H9 (cell line): ENCODE results near the gene C3orf52. TPM values are rescaled to one million over a fixed set of nuclear protein-coding genes. Genes with fewer than 3 reads are reported as not detected.

Experiments
- DNase-seq: peaks from one replicate; pipeline ENCODE4 v3.0.0-alpha.2; 2017
- H2AFZ ChIP-seq: one replicate; pipeline ENCODE4 v1.6.1; 2013; ENCODE audit warnings: mild to moderate bottlenecking, low read length, control low read depth, moderate library complexity
- H2AK5ac ChIP-seq: 2 replicates; pipeline ENCODE4 v1.6.1; 2013; ENCODE audit warnings: low read length, control low read depth, mixed read lengths; ENCODE audit not compliant: insufficient read length
- H2BK120ac ChIP-seq: one replicate; pipeline ENCODE4 v1.6.1; 2013; ENCODE audit warnings: low read depth, mild to moderate bottlenecking, low read length, control low read depth, inconsistent platforms; ENCODE audit not compliant: poor library complexity, severe bottlenecking
- H2BK12ac ChIP-seq: 2 replicates; pipeline ENCODE4 v1.6.1; 2013; ENCODE audit warnings: low read length, control low read depth, mixed read lengths, low read depth; ENCODE audit not compliant: insufficient read length
- H2BK15ac ChIP-seq: 2 replicates; pipeline ENCODE4 v1.6.1; 2013; ENCODE audit warnings: low read depth, low read length, control low read depth
- H2BK20ac ChIP-seq: one replicate; pipeline ENCODE4 v1.6.1; 2013; ENCODE audit warnings: low read depth, mild to moderate bottlenecking, low read length, control low read depth, inconsistent platforms; ENCODE audit not compliant: poor library complexity, severe bottlenecking
- H2BK5ac ChIP-seq: 2 replicates; pipeline ENCODE4 v1.6.1; 2013; ENCODE audit warnings: low read length, control low read depth, mixed read lengths; ENCODE audit not compliant: insufficient read length
- H3K14ac ChIP-seq: 2 replicates; pipeline ENCODE4 v1.6.1; 2013; ENCODE audit warnings: low read length, control low read depth; ENCODE audit not compliant: insufficient read depth
- H3K18ac ChIP-seq: 2 replicates; pipeline ENCODE4 v1.6.1; 2013; ENCODE audit warnings: low read depth, mild to moderate bottlenecking, mixed read lengths, low read length, control low read depth; ENCODE audit not compliant: insufficient read length
- H3K23ac ChIP-seq: 2 replicates; pipeline ENCODE4 v1.6.1; 2013; ENCODE audit warnings: low read length, control low read depth, mixed read lengths, low read depth; ENCODE audit not compliant: insufficient read length
- H3K23me2 ChIP-seq: 2 replicates; pipeline ENCODE4 v1.6.1; 2013; ENCODE audit warnings: low read depth, mild to moderate bottlenecking, mixed read lengths, low read length, control low read depth; ENCODE audit not compliant: insufficient read length, poor library complexity, severe bottlenecking
- H3K27ac ChIP-seq: 2 replicates; pipeline ENCODE4 v1.5.1; 2013; ENCODE audit warnings: low read length, control low read depth, mixed read lengths, low read depth; ENCODE audit not compliant: insufficient read length
- H3K27me3 ChIP-seq: 2 replicates; pipeline ENCODE4 v1.6.1; 2013; ENCODE audit warnings: low read length, control low read depth, inconsistent platforms; ENCODE audit not compliant: insufficient read depth
- H3K4ac ChIP-seq: 2 replicates; pipeline ENCODE4 v1.6.1; 2013; ENCODE audit warnings: low read depth, mild to moderate bottlenecking, control low read depth, inconsistent platforms, low read length, moderate library complexity
- H3K4me1 ChIP-seq: 2 replicates; pipeline ENCODE4 v1.6.1; 2013; ENCODE audit warnings: low read length, control low read depth, inconsistent platforms; ENCODE audit not compliant: insufficient read depth
- H3K4me2 ChIP-seq: 2 replicates; pipeline ENCODE4 v1.6.1; 2013; ENCODE audit warnings: low read length, control low read depth, mixed read lengths; ENCODE audit not compliant: insufficient read length, insufficient read depth
- H3K56ac ChIP-seq: 2 replicates; pipeline ENCODE4 v1.6.1; 2013; ENCODE audit warnings: low read depth, mild to moderate bottlenecking, mixed read lengths, low read length, control low read depth; ENCODE audit not compliant: insufficient read length
- H3K79me1 ChIP-seq: 2 replicates; pipeline ENCODE4 v1.6.1; 2013; ENCODE audit warnings: low read depth, mild to moderate bottlenecking, moderate library complexity, low read length, control low read depth, inconsistent platforms; ENCODE audit not compliant: insufficient read depth, poor library complexity, severe bottlenecking
- H3K79me2 ChIP-seq: 2 replicates; pipeline ENCODE4 v1.6.1; 2013; ENCODE audit warnings: low read length, control low read depth, inconsistent platforms; ENCODE audit not compliant: insufficient read depth
- H3K9ac ChIP-seq: 2 replicates; pipeline ENCODE4 v1.6.1; 2013; ENCODE audit warnings: low read length, control low read depth, mixed read lengths; ENCODE audit not compliant: insufficient read length; ENCODE audit errors: extremely low read depth
- H3K9me3 ChIP-seq: one replicate; pipeline ENCODE4 v1.6.1; 2013; ENCODE audit warnings: low read depth, low read length, inconsistent platforms; ENCODE audit not compliant: control insufficient read depth
- H3T11ph ChIP-seq: one replicate; pipeline ENCODE4 v1.6.1; 2013; ENCODE audit warnings: mild to moderate bottlenecking, low read length, control low read depth, inconsistent platforms
- H4K20me1 ChIP-seq: one replicate; pipeline ENCODE4 v1.6.1; 2013; ENCODE audit not compliant: control insufficient read depth, insufficient read length, insufficient read depth
- H4K5ac ChIP-seq: 2 replicates; pipeline ENCODE4 v1.6.1; 2013; ENCODE audit warnings: low read depth, mild to moderate bottlenecking, mixed read lengths, low read length, control low read depth; ENCODE audit not compliant: insufficient read length
- H4K8ac ChIP-seq: replicated peaks from 2 replicates; pipeline ENCODE4 v1.6.1; 2013; ENCODE audit warnings: low read length, control low read depth, mixed read lengths, low read depth; ENCODE audit not compliant: insufficient read length
- H4K91ac ChIP-seq: 2 replicates; pipeline ENCODE4 v1.6.1; 2013; ENCODE audit warnings: low read depth, mild to moderate bottlenecking, moderate library complexity, mixed read lengths, low read length, control low read depth; ENCODE audit not compliant: insufficient read length
- H3K27ac Mint-ChIP-seq, 3 experiments: 2 replicates in 2 of 3; 3 replicates in 1 of 3; pipeline ENCODE4 v1.8.0; 2020 to 2021; ENCODE audit warnings: mixed read lengths in 3 of 3, mild to moderate bottlenecking in 1 of 3, moderate library complexity in 1 of 3
- H3K27me3 Mint-ChIP-seq: 2 replicates; pipeline ENCODE4 v1.8.0; 2021; ENCODE audit warnings: low read depth, mild to moderate bottlenecking, moderate library complexity, mixed read lengths
- H3K36me3 Mint-ChIP-seq, 3 experiments: 2 replicates in 2 of 3; 3 replicates in 1 of 3; pipeline ENCODE4 v1.8.0; 2020 to 2021; ENCODE audit warnings: low read depth in 3 of 3, mixed read lengths in 3 of 3; ENCODE audit not compliant: insufficient read depth in 1 of 3
- H3K4me1 Mint-ChIP-seq, 2 experiments: 2 replicates each; pipeline ENCODE4 v1.8.0; 2020; ENCODE audit warnings: mixed read lengths in 2 of 2
- H3K4me3 Mint-ChIP-seq, 2 experiments: 2 replicates in 1 of 2; 3 replicates in 1 of 2; pipeline ENCODE4 v1.8.0; 2020 to 2021; ENCODE audit warnings: mild to moderate bottlenecking in 2 of 2, mixed read lengths in 2 of 2, moderate library complexity in 1 of 2
- H3K9me3 Mint-ChIP-seq, 2 experiments: 2 replicates in 1 of 2; 3 replicates in 1 of 2; pipeline ENCODE4 v1.8.0; 2020; ENCODE audit warnings: mild to moderate bottlenecking in 2 of 2, mixed read lengths in 2 of 2, moderate library complexity in 1 of 2
- WGBS: extraction: QIAGEN DNeasy Blood & Tissue Kit; methylation state at CpG from one replicate; pipeline ENCODE4 v1.1.7; 2013; ENCODE audit warnings: missing lambda C conversion rate, low lambda C conversion rate, mixed read lengths; ENCODE audit not compliant: insufficient read length; ENCODE audit errors: extremely low coverage; 5-methylcytosine and 5-hydroxymethylcytosine counted together
- total RNA-seq: library from RNA; stranded (reverse); gene quantifications from 2 replicates; pipeline ENCODE4 v1.2.1, GENCODE V29; 2021
- TF ChIP-seq, protein P1 (sequence below): fragments of 200-600 bp; sonication (generic); conservative IDR thresholded peaks from 3 replicates; pipeline ENCODE4 v1.8.0; 2021; ENCODE audit warnings: antibody characterized with exemption, mild to moderate bottlenecking

C3orf52 gene
- total RNA-seq, 1 experiment from 2014 or later: 11.2 TPM

DNA sequence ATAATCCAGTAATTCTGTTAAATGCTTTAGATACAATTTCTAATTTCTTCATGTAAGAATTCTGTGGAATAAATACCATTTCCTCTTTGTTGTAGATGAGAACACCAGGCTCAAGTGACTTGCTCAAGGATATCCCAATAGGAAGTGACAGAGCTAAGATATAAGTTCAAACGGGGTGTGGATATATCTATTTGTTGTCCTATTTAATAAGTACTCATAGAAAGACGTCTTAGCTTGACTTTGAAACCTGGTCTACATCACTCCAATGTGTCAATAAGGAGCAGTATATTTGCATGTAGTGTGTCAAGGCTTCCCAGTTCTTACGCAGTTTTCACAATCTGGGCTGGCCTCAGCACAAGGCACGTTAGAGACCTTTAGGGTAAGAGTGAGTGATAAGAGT lies 51.6 kb downstream of the C3orf52 start:
- H3K4me3 Mint-ChIP-seq: no peak overlapping the region
- Histone ChIP-seq H3K4me1 (no peaks in the 10 kb centered on the region; the same call in 1 of the 2 replicates), H2AK5ac (no peak overlapping the region), H2BK20ac (no peak overlapping the region), H3K27me3 (no peaks in the 10 kb centered on the region), H2AFZ (no peak overlapping the region), H4K91ac (no peak overlapping the region), H3K14ac (no peak overlapping the region), H4K8ac (no peak overlapping the region), H3K4ac (no peak overlapping the region), H2BK15ac (no peak overlapping the region), H2BK12ac (no peak overlapping the region), H3K9ac (no peak overlapping the region), H4K5ac (no peak overlapping the region), H2BK120ac (no peak overlapping the region), H3K23ac (no peak overlapping the region), H3K18ac (no peak overlapping the region), H3K9me3 (no peaks in the 10 kb centered on the region), H3K56ac (no peak overlapping the region), H3K4me2 (no peak overlapping the region), H3K23me2 (no peaks in the 10 kb centered on the region), H3K79me2 (no peaks in the 10 kb centered on the region), H3K79me1 (no peaks in the 10 kb centered on the region), H3K27ac (no peak overlapping the region), H2BK5ac (no peak overlapping the region), H3T11ph (no peak overlapping the region), H4K20me1 (no peaks in the 10 kb centered on the region)
- no peaks in the 10 kb centered on the region for H3K36me3 Mint-ChIP-seq
- DNase-seq: no peak
- WGBS: no CpG with 5 or more reads among the region's 4 CpGs
- peaks cover 25 to 36% of the 10 kb centered on the region in 2 experiments for H3K4me1 Mint-ChIP-seq
- TF ChIP-seq, protein P1, sequence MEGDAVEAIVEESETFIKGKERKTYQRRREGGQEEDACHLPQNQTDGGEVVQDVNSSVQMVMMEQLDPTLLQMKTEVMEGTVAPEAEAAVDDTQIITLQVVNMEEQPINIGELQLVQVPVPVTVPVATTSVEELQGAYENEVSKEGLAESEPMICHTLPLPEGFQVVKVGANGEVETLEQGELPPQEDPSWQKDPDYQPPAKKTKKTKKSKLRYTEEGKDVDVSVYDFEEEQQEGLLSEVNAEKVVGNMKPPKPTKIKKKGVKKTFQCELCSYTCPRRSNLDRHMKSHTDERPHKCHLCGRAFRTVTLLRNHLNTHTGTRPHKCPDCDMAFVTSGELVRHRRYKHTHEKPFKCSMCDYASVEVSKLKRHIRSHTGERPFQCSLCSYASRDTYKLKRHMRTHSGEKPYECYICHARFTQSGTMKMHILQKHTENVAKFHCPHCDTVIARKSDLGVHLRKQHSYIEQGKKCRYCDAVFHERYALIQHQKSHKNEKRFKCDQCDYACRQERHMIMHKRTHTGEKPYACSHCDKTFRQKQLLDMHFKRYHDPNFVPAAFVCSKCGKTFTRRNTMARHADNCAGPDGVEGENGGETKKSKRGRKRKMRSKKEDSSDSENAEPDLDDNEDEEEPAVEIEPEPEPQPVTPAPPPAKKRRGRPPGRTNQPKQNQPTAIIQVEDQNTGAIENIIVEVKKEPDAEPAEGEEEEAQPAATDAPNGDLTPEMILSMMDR: no peak
- no peak overlapping the region; a peak in 2 of 7 replicates for H3K27ac Mint-ChIP-seq
- H3K9me3 Mint-ChIP-seq: no peaks in the 10 kb centered on the region
- no peaks in the 10 kb centered on the region for H3K27me3 Mint-ChIP-seq
